ENCODE data around the gene SPIN1.

SPIN1 gene

DNA sequence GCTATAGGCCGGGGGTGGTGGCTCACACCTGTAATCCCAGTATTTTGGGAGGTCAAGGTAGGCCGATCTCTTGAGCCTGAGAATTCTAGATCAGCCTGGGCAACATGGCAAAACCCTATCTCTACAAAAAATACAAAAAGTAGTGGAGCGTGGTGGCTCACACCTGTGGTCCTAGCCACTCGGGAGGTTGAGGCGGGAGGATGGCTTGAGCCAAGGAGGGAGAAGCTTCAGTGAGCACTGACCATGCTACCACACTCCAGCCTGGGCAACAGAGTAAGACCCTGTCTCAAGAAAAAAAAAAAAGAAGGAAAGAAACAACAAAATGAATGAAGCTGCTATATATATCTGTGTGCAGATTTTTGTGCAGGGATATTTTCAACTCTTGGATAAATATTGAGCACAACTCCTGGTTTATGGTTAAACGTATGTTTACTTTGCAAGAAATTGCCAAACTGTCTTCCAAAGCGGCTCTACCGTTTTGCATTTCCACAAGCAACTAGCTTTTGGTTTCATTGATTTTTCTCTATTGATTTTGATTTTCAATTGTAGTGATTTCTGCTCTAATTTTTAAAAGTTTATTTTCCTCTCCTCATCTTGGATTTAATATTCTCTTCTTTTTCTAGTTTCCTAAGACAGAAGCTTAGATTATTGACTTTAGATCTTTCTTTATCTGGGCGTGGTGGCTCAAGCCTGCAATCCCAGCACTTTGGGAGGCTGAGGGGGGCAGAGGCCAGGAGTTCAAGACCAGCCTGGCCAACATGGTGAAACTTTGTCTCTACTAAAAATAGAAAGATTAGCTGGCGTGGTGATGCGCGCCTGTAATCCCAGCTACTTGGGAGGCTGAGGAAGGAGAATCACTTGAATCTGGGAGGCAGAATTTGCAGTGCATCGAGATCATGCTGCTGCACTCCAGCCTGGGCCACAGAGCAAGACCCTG, 49.2 kb downstream of the SPIN1 start:
- no peak for DNase-seq

DNA sequence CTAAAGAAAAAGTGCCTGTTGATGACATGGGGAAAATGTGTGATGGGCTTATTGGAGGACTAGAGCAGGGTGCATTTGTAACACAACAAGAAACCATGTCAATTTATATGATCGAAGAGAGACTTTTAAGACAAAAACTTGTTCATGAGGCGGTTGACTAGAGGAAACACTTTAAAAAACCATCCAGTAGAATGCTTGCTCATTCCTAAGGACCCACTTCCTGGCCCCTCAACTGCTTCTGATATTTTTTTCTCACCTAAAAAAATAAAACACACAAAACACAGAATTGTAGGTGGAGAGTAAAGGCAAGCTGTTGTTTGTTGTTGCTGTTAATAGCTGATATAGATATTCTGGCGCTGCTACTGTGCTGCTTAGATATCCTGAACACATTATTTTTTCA, 50.6 kb downstream of the SPIN1 start:
- no peak for DNase-seq

DNA sequence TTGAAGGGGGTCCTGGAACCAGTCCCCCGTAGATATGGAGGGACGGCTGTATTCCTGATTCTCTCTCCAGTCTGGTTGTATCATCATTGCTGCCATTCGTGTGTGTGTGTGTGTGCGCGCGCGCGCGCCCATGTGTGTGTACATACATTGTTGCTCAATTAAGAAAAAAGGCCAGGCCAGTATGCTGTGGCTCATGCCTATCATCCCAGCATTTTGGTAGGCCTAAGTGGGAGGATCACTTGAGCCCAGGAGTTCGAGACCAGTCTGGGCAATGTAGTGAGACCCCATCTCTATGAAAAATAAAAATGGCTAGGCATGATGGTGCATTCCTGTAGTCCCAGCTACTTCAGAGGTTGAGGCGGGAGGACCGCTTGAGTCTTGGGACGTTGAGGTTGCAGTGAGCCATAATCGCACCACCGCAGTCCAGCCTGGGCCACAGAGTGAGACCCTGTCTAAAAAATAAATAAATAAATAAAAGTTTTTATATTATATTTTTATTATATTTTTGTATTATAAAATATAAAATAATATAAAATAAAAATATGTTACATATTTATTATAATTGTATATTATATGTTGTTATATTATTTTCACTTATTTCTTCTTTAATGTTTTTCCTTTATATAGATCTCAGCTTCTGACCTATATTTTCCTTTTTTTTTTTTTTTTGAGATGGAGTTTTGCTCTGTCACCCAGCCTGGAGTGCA, 53.2 kb downstream of the SPIN1 start:
- no peak for DNase-seq

DNA sequence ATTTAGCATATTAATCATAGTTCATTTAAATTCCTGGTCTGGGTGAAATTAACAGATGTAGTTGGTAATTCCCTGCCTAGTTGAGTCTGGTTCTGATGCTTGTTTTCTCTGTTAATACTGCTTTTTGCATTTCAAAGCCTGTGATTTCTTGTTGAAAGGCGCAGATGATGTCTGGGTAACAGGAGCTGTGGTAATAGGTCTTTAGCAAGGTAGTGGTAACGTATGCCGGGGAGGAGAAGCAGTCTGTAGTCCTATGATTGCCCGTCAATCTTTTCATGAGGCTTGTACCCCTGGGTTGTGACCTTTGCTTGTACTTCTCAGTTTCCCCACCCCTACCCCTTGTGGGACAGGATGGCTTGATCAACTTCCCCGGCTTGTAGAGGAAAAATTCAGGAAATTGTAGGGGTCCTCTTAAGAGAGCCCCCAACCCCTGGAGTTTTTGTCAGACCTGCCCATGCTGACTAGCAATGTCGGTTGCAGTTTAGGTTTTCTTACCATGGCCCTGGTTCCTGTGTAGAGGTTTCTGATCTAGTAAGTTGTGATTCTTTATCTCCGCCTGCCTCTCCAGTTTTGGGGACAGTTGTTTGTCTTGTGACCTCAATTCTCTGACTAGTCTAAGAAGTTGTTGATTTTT, 55.4 kb downstream of the SPIN1 start:
- no peak for DNase-seq

DNA sequence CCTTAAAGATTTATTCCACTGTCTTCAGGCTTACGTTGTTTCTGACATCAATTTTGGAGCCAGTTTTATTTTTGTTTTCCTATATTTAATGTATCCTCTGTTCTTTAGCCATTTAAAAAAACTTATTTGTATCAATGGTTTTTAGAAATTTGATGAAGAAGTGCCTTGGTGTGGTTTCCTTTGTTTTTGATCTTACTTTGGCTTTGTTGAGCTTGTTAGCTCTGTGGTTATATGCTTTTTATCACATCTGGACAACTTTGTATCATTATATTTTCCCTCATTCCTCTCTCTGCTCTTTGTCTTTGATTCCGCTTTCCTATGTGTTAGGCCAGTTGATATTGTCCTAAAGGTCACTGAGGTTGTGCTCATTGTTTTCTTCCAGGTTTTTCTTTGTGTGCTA, 58.5 kb downstream of the SPIN1 start:
- DNase-seq, result no peak

DNA sequence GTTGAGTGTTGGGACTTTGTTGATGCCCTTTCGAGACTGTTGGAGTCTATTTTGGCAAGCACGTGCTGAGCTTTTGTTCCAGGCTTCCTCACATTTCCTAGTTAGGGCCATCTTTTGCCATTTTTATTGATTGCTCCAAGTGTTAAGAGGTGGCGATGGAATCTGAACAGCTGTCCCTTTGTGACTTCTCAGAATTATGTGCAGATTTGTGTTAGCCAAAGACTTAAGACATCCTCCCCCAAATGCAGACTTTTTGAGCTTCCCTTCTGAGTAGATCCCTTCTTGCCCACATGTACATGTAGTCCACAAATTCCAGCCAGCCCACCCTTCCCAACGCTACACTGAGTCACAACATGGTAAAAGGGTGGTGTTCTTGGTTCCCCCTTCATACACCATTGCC, 59.2 kb downstream of the SPIN1 start:
- no peak for DNase-seq

GRCh38 chr9:88451160-88451559, 62.9 kb downstream of the SPIN1 start:
- no peak for DNase-seq

DNA sequence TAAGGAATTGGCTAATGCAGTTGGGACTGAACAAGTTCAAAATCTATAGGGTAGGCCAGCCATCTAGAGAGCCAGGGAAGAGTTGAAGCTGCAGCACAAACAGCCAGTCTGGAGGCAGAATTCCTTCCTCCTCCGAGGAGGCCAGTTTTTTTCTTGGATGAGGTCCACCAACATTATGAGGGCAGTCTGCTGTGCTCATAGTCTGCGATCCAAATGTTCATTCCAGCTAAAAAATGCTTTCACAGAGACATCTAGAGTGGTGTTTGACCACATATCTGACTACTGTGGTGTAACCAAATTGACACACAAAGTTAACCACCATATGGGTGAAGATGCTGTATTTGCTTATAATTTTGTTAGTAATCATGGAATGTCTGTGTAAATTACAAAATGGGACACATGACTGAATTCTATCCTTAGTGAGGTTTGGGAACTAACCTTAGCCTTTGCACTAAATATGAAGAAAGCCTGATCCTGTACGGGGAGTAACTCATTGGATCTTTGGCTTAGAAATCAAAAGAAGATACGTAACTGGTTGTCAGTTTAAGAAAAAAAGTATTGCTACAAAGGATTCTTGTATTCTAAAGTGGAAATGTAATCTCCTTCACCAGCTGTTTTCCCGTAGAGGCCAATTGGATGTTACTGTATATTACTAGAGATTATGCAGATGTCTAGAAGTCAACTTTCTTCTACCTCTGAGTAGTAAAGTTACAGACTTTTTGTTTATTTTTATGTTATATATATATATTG, 70.6 kb downstream of the SPIN1 start:
- no peak for DNase-seq

GRCh38 chr9:88460587-88461332, 72.5 kb downstream of the SPIN1 start:
- DNase-seq, result no peak

GRCh38 chr9:88462191-88462590, 73.9 kb downstream of the SPIN1 start:
- DNase-seq, result no peak

GRCh38 chr9:88464851-88465250, 76.6 kb downstream of the SPIN1 start:
- DNase-seq, result no peak

DNA sequence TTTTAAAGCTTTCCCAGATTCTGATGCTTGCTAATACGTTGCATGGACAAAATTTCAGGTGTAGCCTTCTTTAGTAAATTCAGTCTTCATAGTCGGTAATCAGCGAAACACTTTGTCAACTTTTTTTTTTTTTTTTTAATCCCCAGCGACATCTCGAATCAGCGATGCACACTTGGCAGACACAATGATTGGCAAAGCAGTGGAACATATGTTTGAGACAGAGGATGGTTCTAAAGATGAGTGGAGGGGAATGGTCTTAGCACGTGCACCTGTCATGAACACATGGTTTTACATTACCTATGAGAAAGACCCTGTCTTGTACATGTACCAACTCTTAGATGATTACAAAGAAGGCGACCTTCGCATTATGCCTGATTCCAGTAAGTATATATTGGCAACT, 80.0 kb downstream of the SPIN1 start:
- no peak for DNase-seq

GRCh38 chr9:88476491-88477271, 88.4 kb downstream of the SPIN1 start:
- DNase-seq, result no peak

DNA sequence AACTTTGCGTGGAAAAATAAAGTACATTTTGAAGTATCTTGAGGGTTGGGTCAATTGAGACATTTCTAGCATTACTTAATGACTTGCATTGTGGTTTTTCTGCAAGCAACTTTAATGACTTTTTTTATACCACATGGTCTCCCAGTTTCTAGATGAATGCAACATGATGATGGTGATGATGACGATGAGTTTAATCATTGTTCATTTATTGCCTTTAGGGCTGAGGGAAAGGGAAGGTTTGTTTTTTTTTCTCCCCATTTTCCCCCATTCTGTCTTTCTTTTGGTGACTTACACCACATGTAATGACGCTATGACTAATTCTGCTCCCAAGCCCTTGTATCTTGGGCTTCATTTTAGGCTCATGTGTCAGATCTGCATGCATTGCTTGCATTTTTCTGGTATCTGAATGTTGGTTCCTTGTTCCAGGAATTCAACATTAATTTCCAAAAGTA, 89.1 kb downstream of the SPIN1 start:
- no peak for DNase-seq

DNA sequence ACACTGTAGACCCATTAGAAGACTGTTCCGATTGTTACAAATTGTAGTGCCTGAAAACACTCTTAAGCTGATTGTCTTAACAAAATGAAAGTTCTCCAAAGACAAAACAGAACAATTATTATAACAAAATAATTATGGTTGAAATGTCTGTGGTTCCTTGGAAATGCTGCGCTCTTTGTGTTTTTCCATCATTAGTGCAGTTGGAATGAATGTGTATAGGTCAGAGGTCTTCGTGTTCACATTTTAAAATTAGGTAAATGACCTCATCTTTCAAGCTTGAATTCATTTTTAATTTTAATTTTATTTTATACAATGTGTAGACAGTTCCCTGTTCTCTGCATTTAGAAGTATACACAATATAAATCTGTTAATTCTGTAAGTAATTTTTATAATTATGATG, 90.0 kb downstream of the SPIN1 start:
- DNase-seq, result no peak

DNA sequence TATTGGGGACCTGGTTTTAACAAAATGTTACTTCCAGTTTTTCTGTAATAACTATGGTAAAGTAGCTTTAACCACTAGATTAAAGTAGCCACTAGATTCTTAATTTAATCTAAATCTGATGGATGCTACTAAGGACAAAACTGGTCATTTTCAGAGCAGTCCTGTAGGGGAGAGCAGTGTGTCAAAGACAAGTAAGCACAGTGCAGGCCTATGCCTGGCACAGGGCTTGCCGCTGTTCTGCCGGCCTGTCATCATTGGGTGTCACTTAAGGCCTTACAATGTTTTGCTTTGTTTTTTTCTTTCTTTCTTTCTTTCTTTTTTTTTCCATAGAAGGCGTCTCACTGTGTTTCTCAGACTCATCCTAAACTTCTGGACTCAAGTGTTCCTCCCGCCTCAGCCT, 93.7 kb downstream of the SPIN1 start:
- DNase-seq, result no peak

DNA sequence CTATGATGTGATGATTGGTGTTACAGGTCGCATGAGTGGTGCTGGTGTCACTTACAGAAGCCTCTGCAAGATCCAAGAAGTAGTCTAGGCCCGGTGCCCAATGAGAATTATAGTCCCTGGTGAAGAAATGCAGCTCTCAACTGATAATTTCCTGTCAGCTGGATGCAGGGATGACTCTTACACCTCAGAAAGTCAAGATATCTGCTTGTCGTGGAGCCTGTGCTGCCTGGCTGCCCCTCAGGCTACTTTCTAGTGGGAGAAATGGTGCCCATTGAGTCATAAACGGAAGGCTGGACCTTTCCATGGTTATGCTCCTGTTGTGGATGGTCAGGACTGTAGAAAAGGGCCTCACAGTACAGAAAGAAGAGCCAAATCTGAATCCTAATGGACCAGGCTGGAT, 99.9 kb downstream of the SPIN1 start:
- DNase-seq, result no peak

DNA sequence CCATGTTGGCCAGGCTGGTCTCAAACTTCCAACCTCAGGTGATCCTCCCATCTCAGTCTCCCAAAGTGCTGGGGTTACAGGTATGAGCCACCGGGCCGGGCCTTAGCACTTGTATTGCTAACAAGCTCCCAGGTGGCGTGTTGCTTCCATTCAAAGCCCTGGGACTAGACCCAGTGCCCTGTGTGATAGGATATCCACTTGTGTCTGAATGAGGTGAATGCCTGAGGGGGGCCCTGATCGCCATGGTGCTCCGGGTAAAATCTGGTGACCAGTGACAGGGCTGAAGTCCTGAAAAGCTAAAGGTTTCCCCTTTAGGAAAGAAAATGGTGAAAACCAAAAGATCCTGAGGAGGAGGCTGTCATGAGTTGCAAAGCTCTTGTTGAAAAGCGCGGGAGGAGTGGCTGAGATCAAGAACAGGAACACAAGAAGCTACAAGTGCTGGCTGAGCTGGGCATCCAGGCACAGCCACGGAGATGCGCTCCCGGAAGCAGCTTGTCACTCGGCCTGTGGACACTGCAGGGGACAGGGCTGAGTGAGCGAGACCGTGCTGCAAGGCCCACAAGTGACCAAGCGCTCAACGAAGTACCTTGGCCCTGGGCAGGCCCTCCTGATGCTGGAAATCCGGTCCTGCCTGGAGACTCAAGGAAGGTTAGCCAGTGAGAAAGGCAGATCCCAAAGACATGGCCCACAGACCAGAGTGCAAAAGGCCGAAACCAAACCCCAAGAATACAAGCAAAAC, 106.9 kb downstream of the SPIN1 start:
- DNase-seq, result no peak

GRCh38 chr9:88497224-88497623, 109.0 kb downstream of the SPIN1 start:
- no peak for DNase-seq

DNA sequence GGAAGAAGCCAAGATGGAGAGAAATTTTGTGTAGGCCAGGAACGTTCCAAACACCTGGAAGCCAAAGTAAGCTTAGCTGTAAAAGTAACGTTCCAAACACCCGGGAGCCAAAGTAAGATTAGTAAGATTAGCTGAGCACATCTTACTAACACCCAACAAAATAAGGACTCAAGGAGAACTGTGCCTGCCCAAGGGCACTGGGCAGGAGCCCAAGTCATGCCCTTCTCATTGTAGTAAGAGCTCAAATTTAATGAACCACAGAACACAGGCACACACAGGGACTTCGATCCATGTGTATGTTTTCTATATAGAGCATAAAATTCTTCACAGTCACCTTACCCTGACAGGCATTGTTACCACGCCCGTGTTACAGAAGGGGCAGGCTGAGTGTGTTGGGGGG, 110.6 kb downstream of the SPIN1 start:
- DNase-seq, result no peak

DNA sequence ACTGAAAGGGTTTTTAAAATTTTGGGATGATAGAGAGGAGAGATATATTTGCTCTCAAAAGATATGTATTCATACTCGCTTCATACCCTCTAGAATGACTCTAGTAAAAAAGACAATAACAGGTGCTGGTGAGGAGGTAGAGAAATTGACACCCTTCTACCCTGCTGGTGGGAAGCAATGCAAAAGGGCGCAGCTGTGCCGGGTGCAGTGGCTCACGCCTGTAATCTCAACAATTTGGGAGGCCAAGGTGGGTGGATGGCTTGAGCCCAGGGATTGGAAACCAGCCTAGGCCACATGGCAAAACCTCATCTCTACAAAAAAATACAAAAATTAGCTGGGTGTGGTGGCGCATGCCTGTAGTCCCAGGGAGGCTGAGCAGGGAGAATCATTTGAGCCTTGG, 112.8 kb downstream of the SPIN1 start:
- DNase-seq, result no peak
